CD4-positive, alpha-beta T cell treated with Interleukin-1 beta for 1 hour (primary cell): ENCODE data around the gene PTPRN2.

Source experiments
- DNase-seq, 2 donors: peaks; one replicate each; pipeline ENCODE4 v3.0.0-alpha.2; 2020 to 2022

Gene PTPRN2

GRCh38 chr7:158101821-158102450 lies 485.7 kb downstream of the PTPRN2 start:
- no peak for DNase-seq

- no peak for DNase-seq
Measured at GRCh38 chr7:158098125-158099030, 489.2 kb downstream of the PTPRN2 start.

- no peak for DNase-seq
Measured at GRCh38 chr7:158097453-158098124, 490.0 kb downstream of the PTPRN2 start.

GRCh38 chr7:158097106-158097452 lies 490.5 kb downstream of the PTPRN2 start:
- no peak for DNase-seq

GRCh38 chr7:158096582-158096981 lies 491.0 kb downstream of the PTPRN2 start:
- DNase-seq, result no peak

GRCh38 chr7:158094671-158095226 lies 492.9 kb downstream of the PTPRN2 start:
- DNase-seq, result no peak

GRCh38 chr7:158094046-158094445 lies 493.6 kb downstream of the PTPRN2 start:
- no peak for DNase-seq

GRCh38 chr7:158093156-158093796 lies 494.3 kb downstream of the PTPRN2 start:
- no peak for DNase-seq

- no peak for DNase-seq
Measured at GRCh38 chr7:158087196-158087595, 500.4 kb downstream of the PTPRN2 start.

- no peak for DNase-seq
Measured at GRCh38 chr7:158085741-158086695, 501.6 kb downstream of the PTPRN2 start.

- no peak for DNase-seq
Measured at GRCh38 chr7:158084555-158084954, 503.1 kb downstream of the PTPRN2 start.

GRCh38 chr7:158083526-158084310 lies 503.9 kb downstream of the PTPRN2 start:
- DNase-seq, result no peak

GRCh38 chr7:158082761-158083160 lies 504.9 kb downstream of the PTPRN2 start:
- DNase-seq, result no peak

- DNase-seq, result no peak
Measured at GRCh38 chr7:158080899-158081445, 506.7 kb downstream of the PTPRN2 start.

- no peak for DNase-seq
Measured at GRCh38 chr7:158077934-158078910, 509.4 kb downstream of the PTPRN2 start.

- DNase-seq, result no peak
Measured at GRCh38 chr7:158077151-158077840, 510.3 kb downstream of the PTPRN2 start.

GRCh38 chr7:158076656-158077055 lies 511.0 kb downstream of the PTPRN2 start:
- DNase-seq, result no peak

GRCh38 chr7:158076215-158076614 lies 511.4 kb downstream of the PTPRN2 start:
- no peak for DNase-seq

- DNase-seq, result no peak
Measured at GRCh38 chr7:158075633-158076001, 512.0 kb downstream of the PTPRN2 start.
